GM12865 (cell line): ENCODE measurements around the gene SALL4.

Experiments used
- DNase-seq: peaks from one replicate; pipeline ENCODE4 v3.0.0; 2010; ENCODE audit warnings: low read depth
- H3K4me3 ChIP-seq: 2 replicates; pipeline ENCODE4 v1.5.1; 2011; ENCODE audit warnings: mild to moderate bottlenecking, low read depth, low read length, control low read depth
- TF ChIP-seq, protein P1 (sequence below): IDR thresholded peaks from 2 replicates; pipeline ENCODE4 v1.5.1; 2011; ENCODE audit warnings: low read length, control low read depth, low read depth, inconsistent platforms; ENCODE audit not compliant: insufficient read depth; ENCODE audit errors: missing control alignments

The SALL4 gene

GRCh38 chr20:51797357-51798025 lies 4.8 kb downstream of the SALL4 start:
- DNase-seq: no peak
- no peak overlapping the region for H3K4me3 ChIP-seq
- TF ChIP-seq, protein P1, sequence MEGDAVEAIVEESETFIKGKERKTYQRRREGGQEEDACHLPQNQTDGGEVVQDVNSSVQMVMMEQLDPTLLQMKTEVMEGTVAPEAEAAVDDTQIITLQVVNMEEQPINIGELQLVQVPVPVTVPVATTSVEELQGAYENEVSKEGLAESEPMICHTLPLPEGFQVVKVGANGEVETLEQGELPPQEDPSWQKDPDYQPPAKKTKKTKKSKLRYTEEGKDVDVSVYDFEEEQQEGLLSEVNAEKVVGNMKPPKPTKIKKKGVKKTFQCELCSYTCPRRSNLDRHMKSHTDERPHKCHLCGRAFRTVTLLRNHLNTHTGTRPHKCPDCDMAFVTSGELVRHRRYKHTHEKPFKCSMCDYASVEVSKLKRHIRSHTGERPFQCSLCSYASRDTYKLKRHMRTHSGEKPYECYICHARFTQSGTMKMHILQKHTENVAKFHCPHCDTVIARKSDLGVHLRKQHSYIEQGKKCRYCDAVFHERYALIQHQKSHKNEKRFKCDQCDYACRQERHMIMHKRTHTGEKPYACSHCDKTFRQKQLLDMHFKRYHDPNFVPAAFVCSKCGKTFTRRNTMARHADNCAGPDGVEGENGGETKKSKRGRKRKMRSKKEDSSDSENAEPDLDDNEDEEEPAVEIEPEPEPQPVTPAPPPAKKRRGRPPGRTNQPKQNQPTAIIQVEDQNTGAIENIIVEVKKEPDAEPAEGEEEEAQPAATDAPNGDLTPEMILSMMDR: no peak

GRCh38 chr20:51796340-51796739 lies 6.0 kb downstream of the SALL4 start:
- no peak for DNase-seq
- TF ChIP-seq, protein P1: no peak
- H3K4me3 ChIP-seq: no peak overlapping the region

DNA sequence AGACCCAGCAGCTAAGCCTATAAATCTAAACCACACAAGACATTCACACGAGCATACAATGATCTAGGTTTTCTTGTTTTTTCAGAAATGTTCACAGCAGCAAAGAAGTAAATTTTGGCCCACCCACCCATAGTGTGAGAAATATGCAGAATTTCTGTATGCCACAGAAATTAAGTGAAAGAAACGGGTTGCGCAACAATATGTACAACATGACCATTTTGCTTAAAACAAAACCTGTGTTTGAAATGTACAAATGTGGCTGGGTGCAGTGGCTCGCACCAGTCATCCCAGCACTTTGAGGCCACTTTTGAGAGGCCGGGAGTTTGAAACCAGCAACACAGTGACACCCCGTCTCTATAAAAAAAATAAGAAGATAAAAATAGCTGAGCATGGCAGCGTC lies 9.4 kb downstream of the SALL4 start:
- H3K4me3 ChIP-seq: no peak overlapping the region
- TF ChIP-seq, protein P1: no peak
- DNase-seq: no peak

DNA sequence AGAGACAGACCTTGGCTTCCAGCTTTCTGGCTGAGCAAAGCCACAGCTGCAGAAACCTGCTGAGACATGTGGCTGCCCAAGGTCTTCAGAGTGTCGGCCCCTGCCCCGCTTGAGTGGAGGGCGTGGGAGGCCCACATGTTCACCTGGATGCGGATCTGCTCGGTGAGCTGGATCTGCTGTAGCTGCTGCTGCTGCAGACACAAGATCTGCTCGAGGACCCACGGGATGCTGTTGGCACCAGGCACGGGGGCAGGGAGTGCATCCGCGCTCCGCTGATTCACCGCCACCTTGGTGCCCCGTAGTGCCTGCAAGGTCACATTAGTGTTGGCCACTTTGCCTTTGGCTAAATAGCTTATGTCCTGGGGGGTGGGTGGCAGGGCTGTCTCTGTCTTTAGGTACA lies 10.7 kb downstream of the SALL4 start:
- no peak overlapping the region for H3K4me3 ChIP-seq
- no peak for DNase-seq
- TF ChIP-seq, protein P1: no peak

DNA sequence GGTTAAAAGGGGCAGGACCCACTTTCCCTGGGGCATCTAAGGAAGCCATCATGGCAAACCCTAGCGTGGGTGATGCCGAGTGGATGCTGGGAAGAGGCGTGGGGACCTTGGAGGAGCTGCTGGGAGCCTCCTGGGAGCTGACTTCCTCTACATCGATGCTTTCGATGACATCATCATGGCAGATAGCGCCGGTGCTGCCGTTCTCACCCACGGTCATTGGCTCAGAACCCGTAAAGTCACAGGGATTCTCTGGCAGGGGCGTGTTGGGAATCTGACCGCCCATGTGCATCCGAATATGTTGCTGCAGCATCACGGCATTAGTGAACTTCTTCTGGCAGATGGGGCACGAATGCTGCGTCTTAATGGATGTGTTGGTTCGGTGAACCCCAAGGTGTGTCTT lies 12.1 kb downstream of the SALL4 start:
- TF ChIP-seq, protein P1: no peak

DNA sequence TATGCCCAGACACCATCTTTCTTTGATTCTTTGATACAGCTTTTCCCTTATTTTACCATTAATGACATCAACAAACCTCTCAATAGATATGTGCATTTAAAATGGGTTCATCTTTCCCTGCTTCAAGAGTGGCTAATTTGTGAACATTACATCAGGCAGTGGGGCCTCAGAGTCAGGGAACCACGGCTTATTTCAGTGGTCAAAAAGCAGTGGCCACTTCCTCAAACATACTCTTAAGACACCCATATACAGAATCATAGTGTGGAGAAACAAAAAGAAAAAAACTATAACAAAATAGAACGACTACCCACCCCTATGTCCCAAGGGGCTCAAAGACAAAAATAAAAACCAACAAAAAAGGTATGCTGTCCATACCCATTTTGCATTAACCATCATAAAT lies 12.9 kb downstream of the SALL4 start:
- DNase-seq: no peak
- no peak overlapping the region for H3K4me3 ChIP-seq

More for the DNA sequence above, 12.1 kb downstream of the SALL4 start:
- no peak for DNase-seq
- no peak overlapping the region for H3K4me3 ChIP-seq

GRCh38 chr20:51788822-51789221 lies 13.5 kb downstream of the SALL4 start:
- no peak for DNase-seq
- TF ChIP-seq, protein P1: no peak
- H3K4me3 ChIP-seq: no peak overlapping the region

More for the DNA sequence above, 12.9 kb downstream of the SALL4 start:
- TF ChIP-seq, protein P1: no peak
